ENCODE data around the gene TTYH1.

TTYH1 gene

DNA sequence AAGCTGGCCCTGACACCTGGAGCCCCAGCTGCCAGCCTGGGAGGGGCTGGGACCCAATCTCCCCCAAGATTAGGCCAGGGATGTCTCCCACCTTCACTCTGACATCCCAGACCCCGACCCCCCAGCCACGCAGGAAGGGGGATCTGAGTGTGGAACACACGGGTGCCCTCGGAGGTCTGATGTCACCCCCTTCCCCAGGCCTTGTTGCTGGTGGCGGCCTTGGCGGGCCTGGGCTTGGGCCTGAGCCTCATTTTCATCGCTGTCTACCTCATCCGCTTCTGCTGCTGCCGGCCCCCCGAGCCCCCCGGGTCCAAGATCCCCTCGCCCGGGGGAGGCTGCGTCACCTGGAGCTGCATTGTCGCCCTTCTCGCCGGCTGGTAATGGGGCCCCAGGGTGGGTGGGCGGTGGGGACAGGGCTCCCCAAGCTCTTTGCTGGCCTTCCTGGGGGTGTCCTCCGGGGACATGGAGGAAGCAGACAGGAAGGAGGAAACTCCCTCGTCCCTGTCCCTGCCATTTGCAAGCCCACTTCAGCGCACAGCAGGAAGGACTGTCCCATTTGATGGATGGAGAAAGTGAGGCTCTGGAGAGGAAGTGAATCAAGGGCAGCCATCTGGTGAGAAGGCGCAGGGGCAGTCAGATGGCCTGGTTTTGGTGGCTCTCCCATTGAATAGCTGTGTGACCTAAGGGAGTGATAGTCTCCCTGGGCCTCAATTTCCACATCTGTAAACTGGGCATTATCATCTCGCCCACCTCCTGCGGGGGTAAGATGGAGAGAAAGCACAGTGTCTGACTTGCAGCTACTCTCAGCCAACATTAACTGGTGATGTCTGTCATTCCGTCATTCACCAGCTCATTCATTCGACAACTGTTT lies 3.9 kb downstream of the TTYH1 start:
- TF ChIP-seq, protein P1, sequence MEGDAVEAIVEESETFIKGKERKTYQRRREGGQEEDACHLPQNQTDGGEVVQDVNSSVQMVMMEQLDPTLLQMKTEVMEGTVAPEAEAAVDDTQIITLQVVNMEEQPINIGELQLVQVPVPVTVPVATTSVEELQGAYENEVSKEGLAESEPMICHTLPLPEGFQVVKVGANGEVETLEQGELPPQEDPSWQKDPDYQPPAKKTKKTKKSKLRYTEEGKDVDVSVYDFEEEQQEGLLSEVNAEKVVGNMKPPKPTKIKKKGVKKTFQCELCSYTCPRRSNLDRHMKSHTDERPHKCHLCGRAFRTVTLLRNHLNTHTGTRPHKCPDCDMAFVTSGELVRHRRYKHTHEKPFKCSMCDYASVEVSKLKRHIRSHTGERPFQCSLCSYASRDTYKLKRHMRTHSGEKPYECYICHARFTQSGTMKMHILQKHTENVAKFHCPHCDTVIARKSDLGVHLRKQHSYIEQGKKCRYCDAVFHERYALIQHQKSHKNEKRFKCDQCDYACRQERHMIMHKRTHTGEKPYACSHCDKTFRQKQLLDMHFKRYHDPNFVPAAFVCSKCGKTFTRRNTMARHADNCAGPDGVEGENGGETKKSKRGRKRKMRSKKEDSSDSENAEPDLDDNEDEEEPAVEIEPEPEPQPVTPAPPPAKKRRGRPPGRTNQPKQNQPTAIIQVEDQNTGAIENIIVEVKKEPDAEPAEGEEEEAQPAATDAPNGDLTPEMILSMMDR (IDR thresholded peaks at IDR 0.05; ENCODE audit: low read depth, low read length, missing control alignments): no peak
- no peak overlapping the region for H3K4me3 ChIP-seq (ENCODE audit: low read depth, low read length)
- DNase-seq (ENCODE audit: low read depth): no peak
- in situ Hi-C loops (cut with HindIII; ENCODE audit: low sequenced_read_pairs): no loop called here

DNA sequence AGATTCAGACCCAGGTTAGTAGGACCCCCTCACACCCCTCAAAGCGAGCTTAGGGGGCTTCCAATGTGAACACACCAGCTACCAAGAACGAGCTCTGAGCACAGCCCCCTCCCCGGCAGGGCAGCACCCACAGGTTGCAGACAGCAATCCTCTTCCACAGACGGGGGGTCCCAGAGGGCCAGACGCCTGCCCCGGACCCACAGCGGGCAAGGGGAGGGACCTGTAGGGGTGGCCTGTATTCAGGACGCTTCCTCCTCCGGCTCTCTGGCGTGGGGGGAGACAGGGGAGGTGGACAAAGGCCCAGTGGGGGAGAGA lies 4.8 kb downstream of the TTYH1 start:
- TF ChIP-seq, protein P1 (IDR thresholded peaks at IDR 0.05; ENCODE audit: low read depth, low read length, missing control alignments): no peak
- in situ Hi-C loops (cut with HindIII; ENCODE audit: low sequenced_read_pairs): no loop called here
- no peak overlapping the region for H3K4me3 ChIP-seq (ENCODE audit: low read depth, low read length)
- DNase-seq (ENCODE audit: low read depth): no peak

DNA sequence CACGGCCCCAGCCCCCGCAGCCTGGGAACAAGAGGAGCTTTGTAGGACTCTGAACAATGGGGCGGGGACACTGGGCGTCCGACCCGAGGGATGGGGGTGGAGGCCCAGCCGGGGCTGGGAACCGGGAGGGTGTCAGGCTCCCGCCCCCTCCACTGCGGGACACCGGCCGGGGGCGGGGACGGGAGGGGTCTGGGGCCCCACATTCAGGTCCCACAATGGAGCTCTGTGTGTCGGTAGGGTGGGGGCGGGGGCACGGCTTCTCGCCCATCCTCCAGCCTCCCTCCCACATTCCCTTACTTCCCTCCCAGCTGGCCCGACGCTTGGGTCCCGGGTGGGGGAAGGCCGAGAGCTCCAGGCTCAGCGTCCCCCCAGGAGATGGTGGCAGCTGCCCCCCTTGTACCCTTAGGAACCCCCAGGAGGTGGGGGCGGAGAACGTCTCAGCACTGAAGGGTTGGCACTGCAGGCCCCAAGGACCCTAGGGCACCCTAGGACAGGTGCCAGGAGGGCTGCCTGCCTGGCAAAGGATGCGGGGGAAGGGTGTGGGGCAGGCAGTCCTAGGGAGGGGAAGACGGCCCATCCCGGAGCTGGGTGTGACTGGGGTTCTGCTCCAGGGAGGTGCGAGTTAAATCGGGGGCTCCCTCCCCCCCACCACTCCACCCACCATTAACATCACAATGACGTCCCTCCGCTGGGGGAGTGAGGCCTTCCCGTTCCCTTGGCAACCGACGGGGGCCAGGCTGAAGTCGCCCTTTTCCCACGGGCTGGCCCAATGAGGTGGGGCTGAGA lies 5.3 kb downstream of the TTYH1 start:
- TF ChIP-seq, protein P1 (IDR thresholded peaks at IDR 0.05; ENCODE audit: low read depth, low read length, missing control alignments): no peak
- no peak overlapping the region for H3K4me3 ChIP-seq (ENCODE audit: low read depth, low read length)
- in situ Hi-C loops (cut with HindIII; ENCODE audit: low sequenced_read_pairs): no loop called here
- no peak for DNase-seq (ENCODE audit: low read depth)

DNA sequence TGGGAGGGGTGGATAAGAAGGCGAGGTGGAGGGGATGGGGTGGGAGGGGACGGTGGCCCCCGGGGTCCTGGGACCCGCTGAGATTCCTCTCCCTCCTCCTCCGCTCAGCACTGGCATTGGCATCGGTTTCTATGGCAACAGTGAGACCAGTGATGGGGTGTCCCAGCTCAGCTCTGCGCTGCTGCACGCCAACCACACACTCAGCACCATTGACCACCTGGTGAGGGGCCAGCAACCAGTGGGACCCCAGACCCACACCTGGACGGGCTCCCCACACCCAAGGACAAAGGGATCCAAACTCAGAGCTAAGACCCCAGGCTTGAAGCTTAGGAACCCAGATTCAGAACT lies 5.9 kb downstream of the TTYH1 start:
- H3K4me3 ChIP-seq (ENCODE audit: low read depth, low read length): no peak overlapping the region
- in situ Hi-C loops (cut with HindIII; ENCODE audit: low sequenced_read_pairs): no loop called here
- DNase-seq (ENCODE audit: low read depth): no peak
- TF ChIP-seq, protein P1 (IDR thresholded peaks at IDR 0.05; ENCODE audit: low read depth, low read length, missing control alignments): no peak

DNA sequence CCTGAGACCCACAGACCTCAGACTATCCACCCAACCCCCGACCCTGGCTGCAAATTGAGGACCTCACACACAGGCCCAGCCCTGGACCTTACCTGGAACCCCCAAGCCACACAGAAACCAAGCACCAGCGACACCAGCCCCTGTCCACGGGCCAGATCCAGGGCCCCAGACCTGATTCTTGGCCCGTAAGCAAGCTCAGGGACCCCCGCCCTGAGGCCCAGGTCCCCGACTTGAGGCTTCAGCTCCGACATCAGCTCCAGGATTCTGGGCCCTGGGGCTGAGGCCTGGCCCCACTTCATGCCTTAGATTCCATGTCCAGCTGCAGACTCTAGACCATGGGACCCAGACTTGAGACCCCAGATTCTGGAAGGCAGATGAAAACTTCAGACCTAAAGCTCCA lies 6.3 kb downstream of the TTYH1 start:
- in situ Hi-C loops (cut with HindIII; ENCODE audit: low sequenced_read_pairs): no loop called here
- TF ChIP-seq, protein P1 (IDR thresholded peaks at IDR 0.05; ENCODE audit: low read depth, low read length, missing control alignments): no peak
- no peak for DNase-seq (ENCODE audit: low read depth)
- H3K4me3 ChIP-seq (ENCODE audit: low read depth, low read length): no peak overlapping the region

DNA sequence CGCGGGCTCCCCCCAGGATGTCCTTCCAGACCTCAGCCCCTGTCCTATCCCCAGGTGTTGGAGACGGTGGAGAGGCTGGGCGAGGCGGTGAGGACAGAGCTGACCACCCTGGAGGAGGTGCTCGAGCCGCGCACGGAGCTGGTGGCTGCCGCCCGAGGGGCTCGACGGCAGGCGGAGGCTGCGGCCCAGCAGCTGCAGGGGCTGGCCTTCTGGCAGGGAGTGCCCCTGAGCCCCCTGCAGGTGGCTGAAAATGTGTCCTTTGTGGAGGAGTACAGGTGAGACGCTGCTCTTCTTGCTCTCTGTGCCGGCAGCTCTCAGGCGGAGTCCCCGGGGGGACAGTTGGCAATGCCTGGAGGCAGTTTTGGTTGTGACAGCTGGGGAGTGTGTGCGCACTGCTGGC lies 6.9 kb downstream of the TTYH1 start:
- no peak for DNase-seq (ENCODE audit: low read depth)
- TF ChIP-seq, protein P1 (IDR thresholded peaks at IDR 0.05; ENCODE audit: low read depth, low read length, missing control alignments): no peak
- H3K4me3 ChIP-seq (ENCODE audit: low read depth, low read length): no peak overlapping the region
- in situ Hi-C loops (cut with HindIII; ENCODE audit: low sequenced_read_pairs): no loop called here
